PC-9 (cell line): ENCODE data around the gene LAMA2. TPM values are rescaled to one million over a fixed set of nuclear protein-coding genes. Genes with fewer than 3 reads are reported as not detected.

Experiments
- BruUV-seq: library from RNA; stranded (reverse); fragments of 400-500 nt; replicated peaks from 2 replicates; lab custom pipeline; 2021; lab: Mats Ljungman, UMichigan
- CTCF ChIA-PET: fragments of 300-600 bp; sonication (Branson Sonifier 250); formaldehyde crosslinking; loops from one replicate; lab custom pipeline; 2022; ENCODE audit warnings: antibody characterized with exemption; lab: Charles Lee
- POLR2A ChIA-PET: fragments of 300-600 bp; sonication (Branson Sonifier 250); formaldehyde crosslinking; loops from one replicate; lab custom pipeline; 2022; ENCODE audit warnings: antibody characterized with exemption; ENCODE audit not compliant: unreplicated experiment; lab: Charles Lee
- DNase-seq, 2 experiments: peaks; one replicate each; pipeline versions ENCODE4 v3.0.0 to v3.0.0-alpha.2; 2015 to 2022; ENCODE audit warnings: mixed read lengths in 1 of 2
- H2AFZ ChIP-seq: fragments of 200-600 bp; sonication (generic); 2 replicates; pipeline ENCODE4 v1.8.1; 2017; ENCODE audit warnings: antibody characterized with exemption
- H3F3A ChIP-seq: fragments of 200-600 bp; sonication (generic); 2 replicates; pipeline ENCODE4 v1.8.1; 2017; ENCODE audit warnings: antibody characterized with exemption, mild to moderate bottlenecking, low read depth; ENCODE audit not compliant: insufficient read depth
- H3K27ac ChIP-seq: fragments of 200-600 bp; sonication (generic); 2 replicates; pipeline ENCODE4 v1.6.1; 2016; ENCODE audit warnings: mixed run types
- H3K27me3 ChIP-seq: fragments of 200-600 bp; sonication (generic); 2 replicates; pipeline ENCODE4 v1.6.1; 2016; ENCODE audit warnings: low read depth, mixed run types; ENCODE audit not compliant: insufficient read depth
- H3K36me3 ChIP-seq: fragments of 200-600 bp; sonication (generic); 2 replicates; pipeline ENCODE4 v1.6.1; 2016; ENCODE audit warnings: low read depth, mixed run types
- H3K4me1 ChIP-seq: fragments of 200-600 bp; sonication (generic); replicated peaks from 2 replicates; pipeline ENCODE4 v1.6.1; 2016; ENCODE audit warnings: mixed run types; ENCODE audit not compliant: insufficient read depth
- H3K4me2 ChIP-seq: fragments of 200-600 bp; sonication (generic); 2 replicates; pipeline ENCODE4 v1.6.1; 2017; ENCODE audit warnings: mixed run types
- H3K4me3 ChIP-seq: fragments of 200-600 bp; sonication (generic); 2 replicates; pipeline ENCODE4 v1.6.1; 2016; ENCODE audit warnings: mixed run types
- H3K79me2 ChIP-seq: fragments of 200-600 bp; sonication (generic); 2 replicates; pipeline ENCODE4 v1.6.1; 2017; ENCODE audit warnings: low read depth, mixed run types
- H3K9me2 ChIP-seq: fragments of 200-600 bp; sonication (generic); 2 replicates; pipeline ENCODE4 v1.8.1; 2017; ENCODE audit warnings: mild to moderate bottlenecking; ENCODE audit not compliant: insufficient read depth
- H3K9me3 ChIP-seq: fragments of 200-600 bp; sonication (generic); 2 replicates; pipeline ENCODE4 v1.8.1; 2016; ENCODE audit warnings: low read depth; ENCODE audit not compliant: insufficient read depth
- H4K20me1 ChIP-seq: fragments of 200-600 bp; sonication (generic); 2 replicates; pipeline ENCODE4 v1.8.1; 2017; ENCODE audit not compliant: insufficient read depth
- CTCF ChIP-seq: fragments of 200-600 bp; sonication (generic); conservative IDR thresholded peaks from 2 replicates; pipeline ENCODE4 v1.6.1; 2017; ENCODE audit warnings: mixed run types, antibody characterized with exemption, mild to moderate bottlenecking, moderate library complexity
- EZH2 ChIP-seq: fragments of 200-600 bp; sonication (generic); IDR thresholded peaks from 2 replicates; pipeline ENCODE4 v1.8.0; 2017; ENCODE audit warnings: antibody characterized with exemption, low read depth
- intact Hi-C: fragments of 100-400 bp; cut with micrococcal nuclease; formaldehyde crosslinking; loops from one replicate; pipeline ENCODE4 v1.10.0; 2022; ENCODE audit not compliant: unreplicated experiment
- total RNA-seq: library from RNA; stranded (reverse); gene quantifications from 2 replicates; pipeline ENCODE4 v1.2.3, GENCODE V29; 2021

The LAMA2 gene
- total RNA-seq, 1 experiment from 2014 or later = 2.8 TPM

GRCh38 chr6:129488313-129488712 is 605.4 kb downstream of the LAMA2 start:
- Histone ChIP-seq H2AFZ (no peak overlapping the region), H3K9me3 (peaks cover 34% of the 10 kb centered on the region), H3K4me2 (no peak overlapping the region), H3K27me3 (no peaks in the 10 kb centered on the region), H3K27ac (no peak overlapping the region), H3K79me2 (no peaks in the 10 kb centered on the region), H3K9me2 (no peaks in the 10 kb centered on the region), H3K36me3 (0 out of 2 replicates have a peak, but pooled peaks cover 10% of the 10 kb centered on the region), H4K20me1 (no peaks in the 10 kb centered on the region), H3K4me1 (peaks cover 29% of the 10 kb centered on the region), H3F3A (peaks cover 19% of the 10 kb centered on the region), H3K4me3 (no peak overlapping the region)
- POLR2A ChIA-PET = no interaction called here
- TF ChIP-seq CTCF (no peak), EZH2 (no peak)
- CTCF ChIA-PET = no interaction called here
- no peak for DNase-seq
- no TSS peak for BruUV-seq
- intact Hi-C loops = no loop called here

GRCh38 chr6:129489215-129489765 is 606.4 kb downstream of the LAMA2 start:
- peaks cover 27% of the 10 kb centered on the region for H3F3A ChIP-seq
- no peaks in the 10 kb centered on the region for H3K27me3 ChIP-seq
- 0 out of 2 replicates have a peak, but pooled peaks cover 10% of the 10 kb centered on the region for H3K36me3 ChIP-seq
- no peak overlapping the region for H3K4me2 ChIP-seq
- H3K9me2 ChIP-seq = no peaks in the 10 kb centered on the region
- no TSS peak for BruUV-seq
- peaks cover 35% of the 10 kb centered on the region for H3K4me1 ChIP-seq
- no peak for DNase-seq
- no peak for TF ChIP-seq CTCF
- no peak for TF ChIP-seq EZH2
- no peaks in the 10 kb centered on the region for H3K79me2 ChIP-seq
- H3K9me3 ChIP-seq = peaks cover 34% of the 10 kb centered on the region
- POLR2A ChIA-PET = interaction anchor here (0.7 kb wide), 2 partner anchors 171 to 365 kb away, joined by 3 to 9 read pairs; no protein-coding TSS in a partner anchor
- intact Hi-C loops = no loop called here
- no peak overlapping the region for H2AFZ ChIP-seq
- CTCF ChIA-PET = interaction anchor here (0.7 kb wide), 1 partner anchor 794 kb away, joined by 3 read pairs; no protein-coding TSS in a partner anchor
- H3K4me3 ChIP-seq = no peak overlapping the region
- peak overlapping the region; percentile 98 for H3K27ac ChIP-seq
- H4K20me1 ChIP-seq = no peaks in the 10 kb centered on the region

- Histone ChIP-seq H3K9me2 (no peaks in the 10 kb centered on the region), H3K4me2 (peak overlapping the region; percentile 60), H2AFZ (peak overlapping the region; percentile 71), H3K27me3 (no peaks in the 10 kb centered on the region), H3K27ac (peak overlapping the region; percentile 98), H3K4me1 (peaks cover 35% of the 10 kb centered on the region), H3K36me3 (0 out of 2 replicates have a peak, but pooled peaks cover 10% of the 10 kb centered on the region), H3K79me2 (no peaks in the 10 kb centered on the region), H4K20me1 (no peaks in the 10 kb centered on the region), H3K9me3 (peaks cover 34% of the 10 kb centered on the region), H3K4me3 (peak overlapping the region; percentile 33; the same call in 1 of the 2 replicates), H3F3A (peaks cover 27% of the 10 kb centered on the region)
- CTCF ChIA-PET = interaction anchor here (0.7 kb wide), 1 partner anchor 9 kb away, joined by 3 read pairs; no protein-coding TSS in a partner anchor
- intact Hi-C loops = loop anchor here (1.0 to 10.0 kb wide), 6 partner anchors 116 to 968 kb away; partner anchors contain the start of gene PTPRK
- POLR2A ChIA-PET = interaction anchor here (0.6 to 0.7 kb wide), 5 partner anchors 11 to 858 kb away, joined by 3 to 17 read pairs (median 4); no protein-coding TSS in a partner anchor
- TF ChIP-seq EZH2 = no peak
- TF ChIP-seq CTCF = no peak
- TSS peak; percentile 96 for BruUV-seq
- DNase-seq = peak; percentile 57 to 92
Measured at GRCh38 chr6:129490521-129491255, 607.8 kb downstream of the LAMA2 start.
